Hematopoietic multipotent progenitor cell treated with erythropoietin and hydrocortisone succinate and interleukin-3 and kit ligand, for 4 days (in vitro differentiated cells): Measurements from ENCODE around the gene OCSTAMP.

ENCODE experiments used
- DNase-seq: peaks from one replicate; pipeline ENCODE4 v3.0.0-alpha.2; 2015

Gene OCSTAMP

DNA sequence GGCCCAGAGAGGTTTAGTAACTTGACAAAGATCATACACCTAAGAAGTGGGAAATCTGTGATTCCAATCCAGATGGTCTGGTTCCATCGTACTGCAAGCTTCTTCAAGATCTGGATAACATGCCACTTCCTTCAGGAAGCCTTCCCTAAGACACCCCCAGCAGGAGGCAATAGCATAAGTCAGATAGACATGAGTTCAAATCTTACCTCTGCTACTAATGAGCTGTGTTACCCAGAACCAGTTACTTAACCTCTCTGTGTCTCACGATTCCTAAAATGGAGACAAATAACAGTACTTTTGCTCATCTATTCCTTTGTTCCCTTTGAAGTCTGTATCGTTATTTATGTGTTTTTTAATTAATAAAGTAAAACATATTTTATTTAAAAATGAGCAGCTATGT is 22.3 kb upstream of the OCSTAMP start:
- no peak for DNase-seq

DNA sequence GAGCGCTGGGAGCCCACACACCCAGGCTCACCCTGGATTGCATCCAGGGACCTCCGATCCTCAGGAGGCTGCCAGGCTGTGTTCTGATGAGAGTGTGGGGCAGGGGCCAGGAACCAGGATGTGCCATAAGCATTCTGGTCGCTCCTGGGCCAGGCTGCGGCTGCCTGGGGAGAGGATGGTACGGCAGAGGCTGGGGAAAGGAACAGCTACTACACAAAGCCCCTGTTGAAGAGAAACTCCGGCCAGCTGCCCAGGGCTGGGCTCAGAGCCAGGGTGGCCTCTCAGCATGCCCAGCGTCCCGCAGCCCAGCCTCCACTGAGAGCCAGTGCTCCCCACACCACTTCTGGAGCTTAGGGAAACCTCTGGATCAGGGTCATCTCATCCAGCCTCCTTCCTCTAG is 21.7 kb upstream of the OCSTAMP start:
- DNase-seq, result no peak

DNA sequence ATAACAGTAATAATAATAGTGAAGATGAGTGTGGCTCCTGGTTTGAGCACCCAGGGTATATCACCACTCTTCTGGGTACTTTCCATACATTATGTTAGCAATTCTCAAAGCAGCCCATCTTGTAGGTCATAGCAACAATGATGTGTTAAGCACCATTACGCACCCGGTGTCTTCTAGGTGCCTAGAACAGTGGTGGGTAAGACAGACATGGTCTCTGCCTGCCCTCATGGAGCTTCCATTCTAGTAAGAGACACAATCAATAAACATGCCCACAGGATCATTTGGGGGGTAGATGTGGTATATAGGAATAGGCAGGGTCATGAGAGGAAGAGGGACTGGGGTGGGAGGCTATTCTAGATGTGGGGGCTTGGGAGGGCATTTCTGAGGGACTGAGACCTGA is 21.0 kb upstream of the OCSTAMP start:
- DNase-seq, result no peak

DNA sequence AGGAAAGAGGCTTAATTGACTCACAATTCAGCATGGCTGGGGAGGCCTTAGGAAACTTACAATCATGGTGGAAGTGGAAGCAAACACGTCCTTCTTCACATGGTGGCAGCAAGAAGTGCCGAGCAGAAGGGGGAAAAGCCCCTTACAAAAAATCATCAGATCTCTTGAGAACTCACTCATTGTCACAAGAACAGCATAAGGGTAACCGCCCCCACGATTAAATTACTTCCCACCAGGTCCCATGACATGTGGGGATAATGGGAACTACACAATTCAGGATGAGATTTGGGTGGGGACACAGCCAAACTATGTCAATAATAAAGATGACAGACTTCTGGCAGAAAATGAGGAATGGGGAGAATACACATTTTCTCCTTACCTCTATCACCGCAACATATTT is 20.5 kb upstream of the OCSTAMP start:
- DNase-seq, result no peak

- no peak for DNase-seq
These were observed 19.5 kb upstream of the OCSTAMP start for GRCh38 chr20:46569961-46570360.

- DNase-seq, result peak; percentile 83
These were observed 18.2 kb upstream of the OCSTAMP start for GRCh38 chr20:46568570-46569129.

DNA sequence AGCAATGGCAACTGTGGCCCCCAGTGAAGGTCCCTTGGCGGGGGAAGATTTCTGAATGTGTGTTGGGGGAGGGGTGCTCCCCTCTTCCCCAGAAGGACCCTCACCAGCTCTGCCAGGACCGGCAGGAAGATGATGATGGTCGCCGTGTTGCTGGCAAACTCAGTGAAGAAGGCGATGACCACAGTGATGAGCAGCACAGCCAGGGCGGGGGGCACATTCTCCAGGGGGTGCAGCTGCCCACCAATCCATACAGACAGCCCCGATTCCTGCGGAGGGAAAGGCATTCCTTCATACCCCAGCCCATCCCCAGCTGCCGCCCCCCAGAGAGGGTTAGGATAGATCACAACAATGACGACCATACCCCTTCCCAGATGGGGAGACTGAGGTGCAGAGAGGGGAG is 15.7 kb upstream of the OCSTAMP start:
- no peak for DNase-seq

GRCh38 chr20:46564241-46564957 is 13.9 kb upstream of the OCSTAMP start:
- DNase-seq, result no peak

DNA sequence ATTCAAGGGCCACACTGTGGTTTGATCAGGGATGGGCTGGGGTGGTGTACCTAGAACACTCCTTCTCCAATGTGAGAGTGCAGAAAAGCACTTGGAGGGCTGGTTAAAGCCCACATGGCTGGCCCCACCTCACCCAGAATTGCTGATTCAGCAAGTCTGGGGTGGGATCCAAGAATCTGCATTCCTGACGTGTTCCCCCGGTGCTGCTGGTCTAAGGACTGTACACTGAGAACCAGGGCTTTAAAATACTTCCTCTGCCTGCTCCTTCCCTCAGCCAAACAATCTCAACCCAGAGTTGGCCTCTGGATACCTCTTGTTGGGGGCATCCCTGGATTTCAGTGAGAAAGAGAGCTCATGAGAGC is 13.4 kb upstream of the OCSTAMP start:
- no peak for DNase-seq

DNA sequence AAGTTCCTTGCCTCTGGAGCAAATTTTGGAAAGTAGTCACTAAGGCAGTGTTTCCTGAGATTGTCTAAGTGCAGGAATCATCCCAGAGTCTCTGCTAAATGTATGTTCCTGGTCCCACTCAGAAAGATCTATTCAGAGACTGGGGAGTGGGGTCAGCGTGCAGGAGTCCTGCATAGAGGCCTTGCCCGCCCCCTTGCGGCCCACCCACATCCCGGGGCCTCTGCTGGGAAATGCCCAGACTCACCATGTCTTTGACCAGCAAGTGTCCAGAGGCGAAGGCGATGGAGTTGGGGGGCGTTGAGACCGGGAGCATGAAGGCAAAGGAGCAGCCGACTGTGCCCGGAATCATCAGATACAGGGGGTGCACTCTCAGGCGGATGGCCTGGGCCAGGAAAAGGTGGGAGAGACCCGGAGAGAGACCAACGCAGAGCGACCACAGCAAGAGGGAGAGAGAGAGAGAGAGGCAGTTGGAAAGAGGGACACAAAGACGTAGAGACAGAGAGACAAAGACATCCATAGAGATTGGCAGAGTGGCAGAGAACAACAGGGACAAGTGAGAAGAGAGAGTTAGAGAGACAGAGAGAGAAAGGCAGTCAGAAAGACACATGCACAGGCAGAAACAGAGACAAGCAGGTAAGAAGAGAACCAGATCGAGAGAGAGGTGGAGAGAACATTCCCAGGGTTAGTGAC is 12.9 kb upstream of the OCSTAMP start:
- no peak for DNase-seq

GRCh38 chr20:46562373-46563169 is 12.1 kb upstream of the OCSTAMP start:
- DNase-seq, result peak; percentile 87

DNA sequence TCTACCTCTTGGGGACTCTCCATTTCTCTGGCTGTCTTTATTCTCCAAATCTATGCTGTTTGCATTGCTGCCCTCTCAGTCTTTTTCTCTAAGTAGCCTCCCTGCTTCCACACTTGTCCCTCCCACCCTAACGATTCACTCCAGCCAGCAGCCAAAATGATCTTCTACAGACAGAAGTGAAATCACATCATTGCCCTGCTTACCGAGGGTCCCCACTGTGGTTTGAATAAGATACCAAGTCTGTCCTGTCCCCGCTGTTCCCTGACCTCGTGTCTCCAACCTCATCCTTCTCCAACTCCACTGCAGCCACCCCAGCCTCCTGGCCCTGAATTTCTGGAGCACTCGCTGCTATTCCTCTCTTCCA is 11.5 kb upstream of the OCSTAMP start:
- DNase-seq, result no peak

DNA sequence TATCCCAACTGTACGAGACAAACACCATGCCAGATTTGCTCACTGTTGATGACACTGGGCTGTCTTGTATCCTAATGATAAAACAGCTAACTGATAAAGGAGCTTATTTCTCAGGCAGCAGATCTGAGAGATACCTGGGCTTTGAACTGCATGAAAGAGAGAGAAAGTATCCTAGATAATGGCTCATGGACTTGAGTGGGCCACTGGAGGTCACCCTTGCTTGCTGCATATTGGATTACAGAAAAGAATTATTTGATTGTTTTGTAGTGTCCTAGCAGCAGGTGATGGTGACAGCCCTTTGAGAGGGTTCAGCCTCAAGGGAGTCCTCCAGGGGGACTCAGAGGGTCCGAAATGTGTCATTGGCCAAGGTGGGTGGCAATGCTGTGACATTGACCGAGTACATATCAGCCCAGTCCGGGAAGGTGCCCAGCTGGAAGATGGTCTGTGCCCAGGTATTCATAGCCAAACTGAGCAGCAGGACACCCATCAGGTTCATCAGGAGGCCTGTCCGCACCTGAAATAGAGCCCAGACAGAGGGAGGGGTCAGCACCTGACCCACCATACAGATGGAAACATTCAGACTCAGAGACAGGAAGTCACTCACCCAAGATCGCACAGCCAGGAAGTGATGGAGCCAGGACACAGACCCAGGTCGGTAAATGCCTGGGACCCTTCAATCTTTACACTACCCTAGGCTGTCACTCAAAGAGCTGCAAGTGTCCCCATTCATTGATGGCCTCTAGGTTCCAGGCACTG is 9.4 kb upstream of the OCSTAMP start:
- DNase-seq, result peak; percentile 63

DNA sequence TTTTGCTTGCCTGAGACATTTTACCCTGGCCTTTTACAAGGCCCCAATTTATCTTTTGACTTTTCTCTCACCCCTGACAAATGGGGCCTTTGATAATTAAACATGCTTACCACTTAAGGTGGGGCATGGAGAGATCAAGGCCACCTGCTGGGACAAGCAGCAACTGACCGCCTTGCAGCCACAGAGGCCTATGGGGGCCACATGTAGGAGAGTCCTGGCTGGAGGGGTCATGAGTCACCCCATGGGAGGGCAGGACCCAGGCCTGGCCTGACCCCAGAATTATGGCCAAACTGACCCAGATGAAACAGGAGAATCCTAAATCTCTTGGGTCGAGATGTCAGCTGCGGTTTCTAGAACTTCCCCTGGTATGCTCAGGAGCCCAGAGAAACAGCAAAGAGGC is 8.5 kb upstream of the OCSTAMP start:
- DNase-seq, result no peak

DNA sequence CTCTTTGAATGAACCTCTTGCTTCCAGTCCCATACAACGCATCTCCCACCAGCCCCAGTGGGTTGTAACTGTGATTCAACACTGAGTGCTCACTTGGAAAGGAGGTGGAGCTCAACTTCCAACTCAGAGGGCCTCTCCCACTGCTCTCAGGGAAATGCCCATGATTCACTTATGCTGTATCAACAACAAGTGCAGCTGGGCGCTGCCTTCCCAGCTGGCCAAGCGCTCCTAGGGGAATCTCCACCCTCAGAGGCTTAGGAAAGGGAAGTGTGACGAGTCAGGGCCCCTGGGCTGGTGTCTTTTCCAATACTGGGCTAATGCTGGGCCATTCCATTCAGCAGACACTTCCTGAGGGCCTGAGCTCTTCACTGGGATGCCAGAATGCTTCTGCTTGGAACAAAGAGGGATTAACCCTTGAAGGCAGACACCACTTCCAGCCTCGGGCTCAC is 8.1 kb upstream of the OCSTAMP start:
- no peak for DNase-seq

DNA sequence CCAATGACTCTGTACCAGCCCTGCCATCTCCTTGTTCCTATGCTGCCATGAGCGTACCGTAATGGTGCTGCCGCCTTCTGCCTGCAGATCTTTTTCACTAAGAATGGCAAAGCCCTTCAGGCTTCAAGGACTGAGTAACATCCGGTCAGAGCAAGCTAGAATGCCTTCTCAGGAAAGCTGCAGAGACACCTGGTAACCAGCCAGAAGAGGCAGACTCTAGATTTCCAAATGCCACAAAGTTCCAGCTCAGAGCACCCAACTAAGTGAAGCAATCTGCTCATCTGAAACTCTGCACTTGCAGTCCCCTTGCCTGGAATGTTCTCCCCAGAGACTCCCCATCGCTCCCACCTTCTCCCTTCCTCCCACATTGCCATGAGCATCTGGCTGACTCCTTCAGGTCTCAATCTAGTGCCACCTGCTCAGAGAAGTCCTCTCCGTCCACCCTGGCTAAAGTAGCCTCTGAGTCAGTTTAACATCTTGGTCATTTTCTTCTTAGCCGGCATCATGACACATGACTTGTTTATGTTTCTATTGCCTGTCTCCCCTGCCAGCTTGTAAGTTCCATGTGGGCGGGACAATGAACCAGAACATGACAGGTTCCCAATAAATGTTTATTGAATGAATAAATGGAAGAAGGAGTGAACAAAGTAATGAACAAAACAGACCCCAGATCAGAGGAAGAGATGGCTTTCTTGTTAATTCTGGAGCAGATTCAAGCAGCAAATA is 6.9 kb upstream of the OCSTAMP start:
- DNase-seq, result no peak

DNA sequence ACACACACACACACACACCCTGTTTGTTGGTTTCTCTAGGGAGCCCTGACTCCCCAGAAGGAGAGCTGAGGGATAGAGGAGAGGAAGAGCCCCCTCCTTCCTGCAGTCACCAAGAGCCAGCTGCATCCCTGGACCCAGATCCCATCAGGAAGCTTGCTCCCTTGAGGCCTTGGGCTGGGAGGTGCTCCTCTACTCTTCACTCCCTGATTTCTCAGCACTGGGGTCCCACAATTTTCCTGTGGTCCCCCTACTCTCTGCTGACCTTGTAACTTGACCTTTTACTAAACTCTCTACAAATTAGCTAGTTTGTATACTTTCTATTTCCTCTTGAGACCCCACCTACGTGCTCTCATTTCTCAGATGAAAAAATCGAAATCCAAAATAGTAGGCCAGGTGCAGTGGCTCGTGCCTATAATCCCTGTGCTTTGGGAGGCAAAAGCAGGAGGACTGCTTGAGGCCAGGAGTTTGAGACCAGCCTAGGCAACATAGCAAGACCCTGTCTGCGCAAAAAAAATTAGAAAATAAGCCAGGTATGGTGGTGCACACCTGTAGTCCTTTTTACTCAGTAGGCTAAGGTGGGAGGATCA is 5.0 kb upstream of the OCSTAMP start:
- DNase-seq, result no peak

GRCh38 chr20:46554828-46555227 is 4.4 kb upstream of the OCSTAMP start:
- DNase-seq, result no peak

DNA sequence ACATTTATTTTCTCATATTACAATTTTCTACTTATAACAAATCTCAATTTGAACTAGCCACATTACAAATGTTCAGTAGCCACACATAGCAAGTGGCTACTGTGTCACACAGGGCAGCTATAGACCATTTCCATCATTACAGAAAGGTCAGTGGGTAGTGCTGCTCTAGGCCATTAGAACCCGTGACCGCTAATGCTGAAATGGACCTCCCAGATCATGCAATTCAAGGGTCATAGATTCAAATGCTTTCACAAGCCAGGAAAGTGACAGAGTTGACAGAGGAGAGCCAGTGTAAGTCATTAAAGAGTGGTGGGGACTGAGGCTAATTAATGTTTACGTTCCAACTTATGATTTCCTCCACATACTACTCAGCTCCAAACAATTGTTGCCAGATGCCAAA is 3.5 kb upstream of the OCSTAMP start:
- DNase-seq, result no peak

GRCh38 chr20:46552460-46553420 is 2.3 kb upstream of the OCSTAMP start:
- peak; percentile 88 for DNase-seq
